GM13976 (cell line): Measurements from ENCODE around the gene FCN1.

Source experiments
- DNase-seq: peaks from one replicate; pipeline ENCODE4 v3.0.0; 2012; ENCODE audit warnings: low spot score
- in situ Hi-C: fragments of 300-500 bp; cut with MboI; formaldehyde crosslinking; loops from one replicate; pipeline ENCODE4 v1.12.0; 2022; ENCODE audit warnings: low sequenced_read_pairs, mixed read lengths, inconsistent platforms; ENCODE audit not compliant: unreplicated experiment
- TF ChIP-seq, protein P1 (sequence below): IDR thresholded peaks from 2 replicates; pipeline ENCODE4 v1.5.1; 2012; ENCODE audit warnings: borderline replicate concordance, mild to moderate bottlenecking; ENCODE audit not compliant: insufficient read depth; ENCODE audit errors: extremely low read depth, missing control alignments, control extremely low read depth

FCN1 gene

DNA sequence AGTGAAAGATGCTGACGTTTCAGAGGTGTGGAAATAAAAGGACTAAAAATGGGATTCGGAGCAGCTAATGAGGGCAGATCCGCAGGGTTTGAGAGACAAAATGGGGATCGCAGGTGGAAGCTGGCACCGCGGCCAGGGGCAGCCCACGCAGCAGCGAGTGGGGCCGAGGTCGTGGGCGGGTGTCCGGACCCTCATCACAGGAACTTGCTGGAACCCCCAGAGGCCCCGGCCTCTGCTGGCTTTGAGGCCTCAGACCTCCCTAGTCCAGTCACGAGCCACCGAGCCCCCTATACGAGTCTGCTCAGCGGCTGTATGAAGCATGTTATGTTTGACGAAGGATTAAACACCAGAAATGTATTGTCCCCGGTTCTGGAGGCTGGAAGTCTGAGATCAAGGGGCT is 45.8 kb upstream of the FCN1 start:
- DNase-seq, result no peak
- TF ChIP-seq, protein P1, sequence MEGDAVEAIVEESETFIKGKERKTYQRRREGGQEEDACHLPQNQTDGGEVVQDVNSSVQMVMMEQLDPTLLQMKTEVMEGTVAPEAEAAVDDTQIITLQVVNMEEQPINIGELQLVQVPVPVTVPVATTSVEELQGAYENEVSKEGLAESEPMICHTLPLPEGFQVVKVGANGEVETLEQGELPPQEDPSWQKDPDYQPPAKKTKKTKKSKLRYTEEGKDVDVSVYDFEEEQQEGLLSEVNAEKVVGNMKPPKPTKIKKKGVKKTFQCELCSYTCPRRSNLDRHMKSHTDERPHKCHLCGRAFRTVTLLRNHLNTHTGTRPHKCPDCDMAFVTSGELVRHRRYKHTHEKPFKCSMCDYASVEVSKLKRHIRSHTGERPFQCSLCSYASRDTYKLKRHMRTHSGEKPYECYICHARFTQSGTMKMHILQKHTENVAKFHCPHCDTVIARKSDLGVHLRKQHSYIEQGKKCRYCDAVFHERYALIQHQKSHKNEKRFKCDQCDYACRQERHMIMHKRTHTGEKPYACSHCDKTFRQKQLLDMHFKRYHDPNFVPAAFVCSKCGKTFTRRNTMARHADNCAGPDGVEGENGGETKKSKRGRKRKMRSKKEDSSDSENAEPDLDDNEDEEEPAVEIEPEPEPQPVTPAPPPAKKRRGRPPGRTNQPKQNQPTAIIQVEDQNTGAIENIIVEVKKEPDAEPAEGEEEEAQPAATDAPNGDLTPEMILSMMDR, result no peak
- in situ Hi-C loops, result no loop called here

DNA sequence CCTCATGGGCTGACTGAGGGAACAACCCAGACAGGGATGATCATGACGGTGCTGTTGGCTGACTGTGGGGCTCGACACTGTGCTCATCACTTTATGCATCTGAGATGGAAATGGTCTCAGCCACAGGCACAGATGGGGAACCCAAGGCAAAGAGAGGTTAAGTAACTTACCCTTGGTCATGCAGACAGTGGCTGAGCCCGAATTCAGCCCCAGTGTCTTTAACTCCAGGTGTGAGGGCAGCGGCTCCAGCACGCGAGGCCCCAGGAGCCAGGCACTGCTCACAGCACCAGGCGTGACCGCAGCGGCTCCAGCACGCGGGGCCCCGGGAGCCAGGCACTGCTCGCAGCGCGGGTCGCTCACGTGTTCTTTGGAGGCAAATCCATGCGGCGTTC is 45.3 kb upstream of the FCN1 start:
- in situ Hi-C loops, result no loop called here
- no peak for DNase-seq
- TF ChIP-seq, protein P1, result no peak

DNA sequence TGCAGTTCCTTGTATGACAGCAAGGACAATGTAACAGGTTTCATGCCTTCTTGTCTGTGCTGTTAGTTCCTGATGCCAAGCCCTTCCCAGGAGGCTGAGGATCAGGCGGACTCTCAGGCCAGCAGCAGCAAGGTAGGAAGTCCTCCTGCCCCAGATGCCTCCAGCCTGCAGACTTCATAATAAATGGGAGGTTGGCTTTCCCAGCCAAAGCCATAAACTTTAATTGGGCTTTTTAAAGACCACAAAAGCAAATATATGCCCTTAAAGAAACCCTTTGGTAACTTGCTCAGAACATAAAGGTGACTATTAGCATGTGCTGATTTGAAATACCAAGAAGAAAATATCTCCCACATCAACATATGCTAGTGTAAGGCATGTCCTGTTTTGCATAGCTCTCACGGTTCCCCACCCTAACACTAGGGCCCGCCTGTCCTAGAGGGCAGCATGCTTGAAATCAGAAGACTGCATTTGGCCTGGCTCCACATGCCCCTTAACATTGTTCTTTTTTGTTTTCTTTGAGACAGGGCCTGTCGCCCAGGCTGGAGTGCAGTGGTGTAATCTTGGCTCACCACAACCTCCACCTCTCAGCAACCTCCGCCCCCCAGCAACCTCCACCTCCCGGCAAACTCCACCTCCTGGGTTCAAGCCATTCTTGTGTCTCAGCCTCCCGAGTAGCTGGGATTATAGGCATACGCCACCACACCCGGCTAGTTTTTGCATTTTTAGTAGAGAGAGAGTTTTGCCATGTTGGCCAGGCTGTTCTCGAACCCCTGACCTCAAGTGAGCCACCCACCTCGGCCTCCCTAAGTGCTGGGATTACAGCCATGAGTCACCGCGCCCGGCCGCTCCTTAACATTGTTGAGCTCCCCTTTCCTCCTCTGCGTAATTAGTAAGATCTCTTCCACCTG is 44.6 kb upstream of the FCN1 start:
- in situ Hi-C loops, result no loop called here
- no peak for DNase-seq
- TF ChIP-seq, protein P1, result no peak

DNA sequence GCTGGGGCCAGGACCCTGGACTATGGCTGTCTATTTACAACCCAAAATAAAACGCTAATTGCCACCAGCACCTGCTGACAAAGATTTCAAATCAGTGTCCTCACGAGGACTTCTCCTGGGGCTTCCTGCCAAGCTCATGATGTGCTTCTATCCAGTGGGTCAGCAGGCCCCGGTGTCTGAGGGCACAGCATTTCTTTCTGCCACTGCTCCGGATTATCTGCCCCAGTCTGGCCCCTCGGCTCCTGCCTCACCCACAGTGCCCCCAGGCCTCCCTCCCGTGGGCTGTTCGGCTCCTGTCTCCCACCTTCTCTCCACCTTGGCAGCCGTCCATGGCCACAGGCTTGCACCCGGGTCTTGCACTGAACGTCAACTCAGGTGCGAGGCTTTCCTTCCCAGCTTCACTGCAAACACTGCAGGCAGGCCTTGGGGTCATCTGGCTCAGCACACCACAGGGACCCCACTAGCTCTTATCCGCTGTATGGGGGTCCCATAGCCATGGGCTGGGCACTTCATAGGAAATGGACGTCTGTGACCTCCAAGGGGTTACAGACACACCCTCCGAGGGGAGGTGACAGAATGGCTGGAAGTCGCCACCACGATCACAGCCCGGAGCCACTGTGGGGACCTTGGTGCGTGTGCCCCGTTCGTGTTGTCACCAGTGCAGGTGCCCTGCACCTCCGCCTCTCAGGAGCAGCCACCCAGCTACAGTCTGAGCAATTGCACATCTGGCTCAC is 43.8 kb upstream of the FCN1 start:
- no peak for DNase-seq
- TF ChIP-seq, protein P1, result no peak
- in situ Hi-C loops, result no loop called here

DNA sequence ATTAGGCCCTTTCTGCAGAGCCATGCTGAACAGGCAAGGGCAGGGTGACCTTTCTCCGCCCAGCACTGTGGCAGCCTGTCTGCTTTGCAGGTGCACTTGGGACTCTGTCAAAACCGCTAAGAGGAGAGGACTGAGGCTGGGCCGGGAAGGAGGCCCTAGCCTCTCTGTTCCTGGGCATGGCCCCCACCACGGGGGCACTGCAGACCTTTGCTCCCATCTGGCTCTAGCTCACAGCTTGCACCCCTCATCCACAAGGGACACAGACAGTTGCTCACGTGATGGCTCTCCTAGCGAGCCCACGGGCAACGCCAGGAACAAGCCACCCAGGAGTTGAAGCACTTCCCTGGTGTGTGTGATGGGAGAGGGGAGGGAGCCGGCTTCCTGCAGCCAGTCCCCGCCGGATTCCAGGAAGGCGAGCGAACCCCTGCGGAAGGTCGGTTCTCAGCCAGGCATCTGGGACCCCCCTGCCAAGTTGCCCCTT is 43.0 kb upstream of the FCN1 start:
- DNase-seq, result no peak
- TF ChIP-seq, protein P1, result no peak
- in situ Hi-C loops, result no loop called here

DNA sequence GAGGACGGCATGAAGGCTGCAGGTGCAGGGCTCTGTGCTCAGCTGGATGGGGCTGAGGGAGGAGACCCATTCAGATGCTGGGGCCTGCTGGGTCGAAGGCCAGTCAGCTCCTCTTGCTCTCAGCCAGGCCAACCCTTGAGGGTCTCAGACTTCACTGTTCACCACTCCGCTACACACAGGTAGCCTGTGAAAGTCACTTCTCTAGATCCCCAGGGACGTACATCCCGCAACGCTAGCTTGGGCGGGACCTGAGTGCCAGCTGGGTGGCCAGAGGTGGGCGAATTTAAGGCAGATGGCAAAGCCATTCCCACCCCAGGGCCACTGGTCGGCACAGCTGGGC is 42.2 kb upstream of the FCN1 start:
- in situ Hi-C loops, result no loop called here
- DNase-seq, result no peak
- TF ChIP-seq, protein P1, result no peak
